ENCODE data around the gene KCNG4.

KCNG4 gene

DNA sequence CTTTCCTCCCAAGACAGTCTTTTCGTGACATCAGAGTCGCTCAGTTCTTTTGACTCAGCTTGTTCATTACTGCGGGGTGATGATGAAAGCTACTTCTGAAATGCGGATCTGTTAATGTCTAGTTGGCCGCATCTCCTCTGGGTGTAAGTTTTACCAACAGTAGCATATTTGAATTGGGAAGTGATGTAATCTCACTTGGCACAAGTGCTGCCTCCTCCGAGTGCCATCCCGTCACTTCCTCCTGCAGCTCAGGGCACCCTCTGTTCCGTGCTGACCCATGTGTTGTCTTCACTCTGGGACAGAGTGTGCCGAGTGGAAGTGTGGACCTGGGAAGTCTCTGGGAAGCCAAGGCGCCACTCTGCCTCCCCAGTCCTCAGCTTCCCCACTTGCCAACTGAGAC lies 40.0 kb downstream of the KCNG4 start:
- no peak for DNase-seq

DNA sequence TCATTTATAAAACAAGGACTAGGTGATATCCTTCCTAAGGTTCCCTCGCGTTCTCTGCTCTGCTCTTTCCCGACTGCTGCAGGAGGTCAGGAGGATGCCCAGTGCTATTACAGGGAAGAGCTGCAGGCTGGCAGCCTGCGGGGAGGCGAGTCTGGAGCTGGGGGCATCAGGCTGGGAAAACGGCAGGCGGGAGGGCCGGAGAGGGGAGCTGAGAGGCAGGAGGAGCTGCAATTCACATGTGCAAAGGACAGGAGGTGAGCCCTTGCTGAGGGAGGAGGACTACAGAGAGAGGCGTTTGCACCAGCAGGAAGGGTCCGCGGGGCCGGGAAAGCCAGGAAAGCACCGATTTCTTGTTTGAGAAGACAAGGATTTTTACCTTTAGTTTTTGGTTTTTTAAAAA lies 40.7 kb downstream of the KCNG4 start:
- DNase-seq: no peak

GRCh38 chr16:84198401-84198800 lies 41.4 kb downstream of the KCNG4 start:
- DNase-seq: peak; percentile 4

GRCh38 chr16:84197466-84198128 lies 42.2 kb downstream of the KCNG4 start:
- no peak for DNase-seq

DNA sequence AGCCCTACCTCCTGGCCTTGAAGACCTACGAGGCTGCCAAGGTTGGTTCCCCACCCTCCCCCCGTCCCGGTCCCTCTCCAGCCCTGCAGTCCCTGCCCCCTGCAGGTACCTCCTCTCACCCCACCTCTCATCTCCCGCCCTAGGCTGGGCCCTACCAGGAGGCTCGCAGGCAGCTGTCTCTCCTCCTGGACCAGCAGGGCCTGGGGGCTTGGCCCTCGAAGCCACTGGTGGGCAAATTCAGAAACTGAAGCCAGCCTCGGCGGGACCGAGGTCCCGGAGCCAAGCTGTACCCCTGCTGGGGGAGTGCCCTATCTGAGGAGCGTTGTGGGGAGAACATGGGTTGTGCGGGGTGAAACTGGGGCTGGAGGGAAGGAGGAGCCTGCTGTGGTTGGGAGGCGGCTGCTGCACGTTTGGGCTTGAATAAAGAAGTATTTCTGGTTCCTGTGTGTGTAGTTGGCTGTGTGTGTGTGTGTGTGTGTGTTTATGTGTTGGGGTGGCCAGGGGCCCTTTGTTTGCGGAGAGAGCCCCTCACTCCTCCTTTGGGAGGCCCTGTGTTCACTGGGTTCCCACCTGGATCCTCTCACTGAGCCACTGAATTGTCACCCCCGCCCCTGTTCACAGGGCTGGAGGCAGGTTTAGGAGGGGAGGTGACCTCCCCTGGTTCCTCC lies 43.0 kb downstream of the KCNG4 start:
- DNase-seq: no peak

- no peak for DNase-seq
Measured at GRCh38 chr16:84196101-84196500, 43.7 kb downstream of the KCNG4 start.

DNA sequence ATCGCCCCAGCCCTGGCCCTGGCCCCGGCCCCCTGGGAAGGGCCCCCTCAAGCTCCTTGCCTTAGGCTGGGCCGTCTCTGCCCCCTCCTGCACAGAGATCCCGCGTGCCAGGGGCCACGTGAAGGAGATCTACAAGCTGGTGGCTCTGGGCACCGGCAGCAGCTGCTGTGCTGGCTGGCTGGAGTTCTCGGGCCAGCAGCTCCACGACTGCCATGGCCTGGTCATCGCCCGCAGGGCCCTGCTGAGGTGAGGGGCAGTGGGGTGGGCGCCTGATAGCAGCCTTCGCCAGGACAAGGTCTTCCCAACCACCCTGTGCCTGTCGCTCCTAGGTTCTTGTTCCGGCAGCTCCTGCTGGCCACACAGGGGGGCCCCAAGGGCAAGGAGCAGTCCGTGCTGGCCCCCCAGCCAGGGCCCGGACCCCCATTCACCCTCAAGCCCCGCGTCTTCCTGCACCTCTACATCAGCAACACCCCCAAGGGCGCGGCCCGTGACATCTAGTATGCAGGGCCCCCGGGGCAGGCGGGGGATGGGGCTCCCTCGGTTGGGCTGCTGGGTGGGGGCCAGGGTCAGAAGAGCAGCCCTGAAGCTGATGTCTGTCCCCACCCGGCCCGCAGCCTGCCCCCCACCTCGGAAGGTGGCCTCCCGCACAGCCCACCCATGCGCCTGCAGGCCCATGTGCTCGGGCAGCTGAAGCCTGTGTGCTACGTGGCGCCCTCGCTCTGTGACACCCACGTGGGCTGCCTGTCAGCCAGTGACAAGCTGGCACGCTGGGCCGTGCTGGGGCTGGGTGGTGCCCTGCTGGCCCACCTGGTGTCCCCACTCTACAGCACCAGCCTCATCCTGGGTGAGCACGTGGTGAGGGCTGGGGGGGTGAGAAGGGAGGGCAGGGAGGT lies 44.4 kb downstream of the KCNG4 start:
- DNase-seq: no peak

GRCh38 chr16:84194470-84195200 lies 45.2 kb downstream of the KCNG4 start:
- peak; percentile 85 for DNase-seq

GRCh38 chr16:84194018-84194417 lies 45.8 kb downstream of the KCNG4 start:
- DNase-seq: no peak

GRCh38 chr16:84193480-84193879 lies 46.3 kb downstream of the KCNG4 start:
- DNase-seq: no peak

GRCh38 chr16:84191466-84191865 lies 48.3 kb downstream of the KCNG4 start:
- no peak for DNase-seq

DNA sequence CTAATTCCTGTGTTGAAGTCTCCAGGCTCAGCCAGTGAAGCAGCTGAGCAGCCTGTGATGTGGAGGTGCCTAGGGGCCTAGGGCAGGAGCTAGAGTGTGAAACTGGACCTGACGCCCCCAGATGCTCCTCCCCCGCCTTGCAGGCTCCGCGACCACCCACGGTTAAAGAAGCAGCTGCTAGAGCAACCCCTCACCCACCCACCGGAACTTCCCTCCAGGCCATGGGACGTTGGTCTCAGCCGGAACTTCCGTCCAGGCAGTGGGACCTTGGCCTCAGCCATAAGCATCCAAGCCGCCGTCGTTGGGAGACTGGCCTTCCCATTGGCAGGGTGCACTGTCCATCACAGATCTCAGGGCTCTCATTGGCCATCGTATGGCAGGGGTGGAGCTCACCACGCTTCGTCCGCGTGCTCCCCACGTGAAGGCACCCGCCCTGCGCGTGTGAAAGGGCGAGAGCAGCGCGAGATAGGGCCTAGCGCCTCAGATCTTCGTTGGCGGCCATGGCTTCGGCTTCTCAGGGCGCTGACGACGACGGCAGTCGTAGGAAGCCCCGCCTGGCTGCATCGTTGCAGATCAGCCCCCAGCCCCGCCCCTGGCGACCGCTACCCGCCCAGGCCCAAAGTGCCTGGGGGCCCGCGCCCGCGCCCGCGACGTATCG lies 49.0 kb downstream of the KCNG4 start, which contains the start of gene ADAD2:
ADAD2 (plus strand) TSS at position 427 of the 658 bp plus-strand sequence; CDS start at position 501, 74 bp downstream.
- no peak for DNase-seq

DNA sequence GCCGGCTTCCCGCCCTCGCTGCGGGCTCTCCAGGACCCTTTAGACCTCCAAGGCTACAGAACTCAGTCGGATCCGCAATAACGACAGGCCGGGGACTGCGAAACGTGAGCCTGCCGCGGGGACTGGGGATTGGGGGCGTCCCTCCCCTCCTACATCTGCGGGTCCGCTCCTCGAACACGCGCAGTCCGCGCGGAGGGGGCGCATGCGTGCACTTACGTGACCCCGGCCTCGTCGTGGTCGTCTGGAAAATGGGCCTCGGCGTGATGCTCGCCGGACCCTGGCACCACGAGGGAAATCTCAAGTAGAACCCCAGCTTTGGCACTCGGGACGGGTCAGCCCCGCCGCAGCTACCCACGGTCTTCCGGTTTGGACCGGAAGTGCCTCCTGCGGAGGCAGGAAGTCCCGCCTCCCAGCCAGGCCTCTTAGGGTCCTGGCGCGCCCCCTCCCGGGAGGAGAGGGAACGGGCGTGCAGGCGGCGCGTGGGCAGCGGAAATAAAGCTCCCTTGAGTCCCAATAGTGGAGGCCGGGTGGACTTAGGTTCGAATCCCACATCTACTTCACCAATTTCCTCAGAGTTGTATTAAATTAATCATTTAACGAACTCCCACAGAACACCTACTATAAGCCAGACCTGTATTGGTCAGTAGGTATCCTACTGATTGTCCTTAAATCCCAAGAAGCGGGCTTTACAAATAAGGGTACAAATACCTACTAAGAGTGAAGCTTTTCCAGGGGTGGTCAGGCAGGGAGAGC lies 53.0 kb downstream of the KCNG4 start, which contains the start of gene TAF1C:
TAF1C (minus strand) TSS at position 373 of the 753 bp plus-strand sequence. CDS start 2,069 bp downstream, outside the sequence.
- peak; percentile 93 for DNase-seq

DNA sequence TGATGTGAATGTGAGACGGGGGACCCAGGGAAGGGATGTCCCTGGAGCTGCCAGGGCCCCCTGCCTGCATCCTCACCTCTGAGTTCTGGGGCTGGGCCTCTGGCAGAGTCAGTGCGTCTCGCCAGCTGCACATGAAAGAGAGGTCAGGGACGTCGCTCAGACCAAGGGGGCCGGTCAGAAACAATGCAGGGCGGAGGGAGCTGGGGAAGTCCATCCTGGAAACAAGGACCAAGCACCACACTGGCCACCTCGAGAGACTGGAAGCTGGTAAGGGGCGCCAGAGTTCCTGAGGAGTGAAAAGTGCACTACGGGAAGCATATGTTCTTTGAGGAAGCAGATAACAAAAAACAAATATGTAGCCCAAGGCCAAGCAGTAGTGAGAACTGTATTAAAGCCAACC lies 55.0 kb downstream of the KCNG4 start:
- DNase-seq: no peak

- DNase-seq: no peak
Measured at GRCh38 chr16:84183911-84184591, 55.8 kb downstream of the KCNG4 start.

- DNase-seq: no peak
Measured at GRCh38 chr16:84183572-84183875, 56.3 kb downstream of the KCNG4 start.

- DNase-seq: no peak
Measured at GRCh38 chr16:84182680-84183571, 56.9 kb downstream of the KCNG4 start.

GRCh38 chr16:84182104-84182503 lies 57.7 kb downstream of the KCNG4 start:
- no peak for DNase-seq

DNA sequence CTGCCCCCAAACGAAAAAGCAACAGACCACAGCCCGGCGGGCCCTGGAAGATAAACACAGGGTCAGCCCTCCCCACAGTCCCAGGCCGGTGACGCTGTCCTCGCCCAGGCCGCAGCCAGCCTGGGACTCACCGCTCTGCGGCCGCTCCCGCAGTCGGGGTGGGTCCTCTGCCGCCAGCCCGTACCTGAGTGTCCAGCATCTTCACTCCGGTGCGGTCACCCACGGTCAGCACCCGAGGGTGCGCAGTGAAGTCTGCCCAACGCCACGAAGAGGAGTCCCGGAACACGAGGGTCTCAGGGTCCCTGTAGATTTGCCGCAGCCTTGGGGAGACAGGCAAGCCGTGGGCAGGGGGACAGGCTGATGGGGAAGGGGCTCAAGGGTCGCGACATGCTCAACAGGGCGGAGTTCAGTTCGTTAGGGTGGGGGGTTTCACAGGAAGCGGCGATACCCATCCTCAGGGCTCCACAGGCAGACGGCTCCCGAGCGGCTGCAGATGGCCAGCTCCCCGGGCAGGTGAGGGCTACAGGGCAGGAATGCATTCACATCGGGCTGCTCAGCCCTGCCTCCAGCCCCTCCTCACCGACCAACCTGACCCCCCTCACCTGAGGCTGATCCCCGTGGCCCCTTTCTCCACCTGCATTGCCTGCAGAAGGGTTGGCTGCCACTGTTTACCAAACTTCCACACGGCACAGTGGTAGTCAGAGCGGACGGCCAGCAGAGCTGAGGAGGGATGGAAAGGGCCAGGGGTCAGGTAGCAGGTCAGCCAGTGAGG lies 58.5 kb downstream of the KCNG4 start:
- no peak for DNase-seq
